Measurements from ENCODE around the gene TRPM3.

TRPM3 gene

DNA sequence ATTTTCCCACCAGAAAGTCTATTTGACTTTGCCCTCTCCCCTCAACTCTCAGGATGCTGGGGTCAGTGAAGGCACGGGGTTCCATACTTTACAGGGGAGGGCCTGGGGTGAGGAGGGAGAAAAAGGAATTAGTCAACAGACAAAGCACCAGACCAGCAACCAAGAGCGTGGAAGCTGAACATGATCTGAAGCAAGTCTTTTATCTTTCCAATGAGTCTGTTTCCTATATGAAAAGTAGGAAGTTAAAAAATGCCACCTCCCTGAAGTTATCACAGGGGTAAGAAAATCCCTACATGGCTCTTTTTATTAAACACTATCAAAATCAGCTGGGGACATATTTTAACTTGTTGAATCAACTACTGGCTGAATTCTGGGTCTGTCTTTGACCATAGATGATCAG lies 337.0 kb downstream of the TRPM3 start:
- H3K27ac ChIP-seq (ENCODE audit: extremely low read depth, low read depth, low read length), result no peak overlapping the region
- TF ChIP-seq ZNF133 (tag by site-specific recombination; IDR thresholded peaks at IDR 0.05) (no peak), ZNF555 (tag by site-specific recombination; conservative IDR thresholded peaks at IDR 0.05) (no peak), SP7 (tag by site-specific recombination; IDR thresholded peaks at IDR 0.05) (no peak), ZNF350 (tag by site-specific recombination; IDR thresholded peaks at IDR 0.05) (no peak), ZNF19 (tag by site-specific recombination; IDR thresholded peaks at IDR 0.05; ENCODE audit: low read depth) (no peak), SCRT1 (tag by site-specific recombination; IDR thresholded peaks at IDR 0.05; ENCODE audit: borderline replicate concordance) (no peak), ZNF776 (tag by site-specific recombination; IDR thresholded peaks at IDR 0.05; ENCODE audit: borderline replicate concordance) (no peak), ZNF155 (tag by site-specific recombination; IDR thresholded peaks at IDR 0.05) (no peak), ZNF132 (tag by site-specific recombination; IDR thresholded peaks at IDR 0.05; ENCODE audit: borderline replicate concordance) (no peak)
- TF ChIP-seq, protein P1, sequence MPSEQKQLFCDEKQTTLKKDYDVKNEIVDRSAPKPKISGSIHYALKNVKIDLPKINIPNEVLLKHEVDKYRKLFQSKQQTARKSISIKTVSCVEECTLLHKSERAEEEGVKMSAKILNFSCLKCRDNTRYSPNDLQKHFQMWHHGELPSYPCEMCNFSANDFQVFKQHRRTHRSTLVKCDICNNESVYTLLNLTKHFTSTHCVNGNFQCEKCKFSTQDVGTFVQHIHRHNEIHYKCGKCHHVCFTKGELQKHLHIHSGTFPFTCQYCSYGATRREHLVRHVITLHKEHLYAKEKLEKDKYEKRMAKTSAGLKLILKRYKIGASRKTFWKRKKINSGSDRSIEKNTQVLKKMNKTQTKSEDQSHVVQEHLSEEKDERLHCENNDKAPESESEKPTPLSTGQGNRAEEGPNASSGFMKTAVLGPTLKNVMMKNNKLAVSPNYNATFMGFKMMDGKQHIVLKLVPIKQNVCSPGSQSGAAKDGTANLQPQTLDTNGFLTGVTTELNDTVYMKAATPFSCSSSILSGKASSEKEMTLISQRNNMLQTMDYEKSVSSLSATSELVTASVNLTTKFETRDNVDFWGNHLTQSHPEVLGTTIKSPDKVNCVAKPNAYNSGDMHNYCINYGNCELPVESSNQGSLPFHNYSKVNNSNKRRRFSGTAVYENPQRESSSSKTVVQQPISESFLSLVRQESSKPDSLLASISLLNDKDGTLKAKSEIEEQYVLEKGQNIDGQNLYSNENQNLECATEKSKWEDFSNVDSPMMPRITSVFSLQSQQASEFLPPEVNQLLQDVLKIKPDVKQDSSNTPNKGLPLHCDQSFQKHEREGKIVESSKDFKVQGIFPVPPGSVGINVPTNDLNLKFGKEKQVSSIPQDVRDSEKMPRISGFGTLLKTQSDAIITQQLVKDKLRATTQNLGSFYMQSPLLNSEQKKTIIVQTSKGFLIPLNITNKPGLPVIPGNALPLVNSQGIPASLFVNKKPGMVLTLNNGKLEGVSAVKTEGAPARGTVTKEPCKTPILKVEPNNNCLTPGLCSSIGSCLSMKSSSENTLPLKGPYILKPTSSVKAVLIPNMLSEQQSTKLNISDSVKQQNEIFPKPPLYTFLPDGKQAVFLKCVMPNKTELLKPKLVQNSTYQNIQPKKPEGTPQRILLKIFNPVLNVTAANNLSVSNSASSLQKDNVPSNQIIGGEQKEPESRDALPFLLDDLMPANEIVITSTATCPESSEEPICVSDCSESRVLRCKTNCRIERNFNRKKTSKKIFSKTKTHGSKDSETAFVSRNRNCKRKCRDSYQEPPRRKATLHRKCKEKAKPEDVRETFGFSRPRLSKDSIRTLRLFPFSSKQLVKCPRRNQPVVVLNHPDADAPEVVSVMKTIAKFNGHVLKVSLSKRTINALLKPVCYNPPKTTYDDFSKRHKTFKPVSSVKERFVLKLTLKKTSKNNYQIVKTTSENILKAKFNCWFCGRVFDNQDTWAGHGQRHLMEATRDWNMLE (tag by site-specific recombination; conservative IDR thresholded peaks at IDR 0.05; ENCODE audit: low read depth), result no peak
- CTCF ChIA-PET, result no interaction called here

DNA sequence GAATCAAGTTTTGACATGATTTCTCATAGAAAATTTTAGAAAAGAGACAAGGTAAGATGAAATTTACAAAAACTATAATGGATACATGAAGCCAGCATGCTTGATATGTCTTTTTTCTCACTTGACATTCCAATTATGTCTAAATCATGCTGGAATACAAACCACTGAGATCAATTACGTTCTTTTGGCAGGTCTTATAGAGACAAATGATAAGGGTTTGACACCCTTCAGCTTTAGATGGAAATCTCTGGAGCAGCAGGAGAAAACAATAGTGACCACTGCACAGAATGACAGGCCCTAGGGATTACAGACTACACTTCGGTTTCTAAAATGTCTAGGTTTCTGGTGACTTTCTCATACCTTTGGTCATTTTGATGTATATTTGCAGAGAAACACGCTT lies 342.9 kb downstream of the TRPM3 start:
- POLR2A ChIA-PET, result no interaction called here
- Histone ChIP-seq H3K4me1 (ENCODE audit: control insufficient read depth, insufficient read depth, low read length) (no peaks in the 10 kb centered on the region), H3K36me3 (ENCODE audit: control insufficient read depth in 2 of 2, insufficient read depth in 1 of 2, low read length in 2 of 2) (no peaks in the 10 kb centered on the region), H3K27ac (ENCODE audit: extremely low read depth, low read depth, low read length) (no peak overlapping the region), H3K4me3 (ENCODE audit: low read depth, low read length) (no peak overlapping the region), H3K9me3 (ENCODE audit: control insufficient read depth, insufficient read depth, low read depth, low read length) (no peaks in the 10 kb centered on the region)
- TF ChIP-seq ZNF664 (tag by site-specific recombination; IDR thresholded peaks at IDR 0.05) (no peak), YY1 (tag by site-specific recombination; IDR thresholded peaks at IDR 0.05) (no peak), ZNF132 (tag by site-specific recombination; IDR thresholded peaks at IDR 0.05; ENCODE audit: borderline replicate concordance) (no peak), ZNF501 (tag by site-specific recombination; IDR thresholded peaks at IDR 0.05) (no peak), IKZF3 (tag by site-specific recombination; IDR thresholded peaks at IDR 0.05) (no peak), ZNF121 (tag by site-specific recombination; IDR thresholded peaks at IDR 0.05) (no peak), OVOL3 (tag by site-specific recombination; IDR thresholded peaks at IDR 0.05) (no peak), BCL11A (tag by site-specific recombination; IDR thresholded peaks at IDR 0.05; ENCODE audit: low read depth) (no peak), ZNF560 (tag by site-specific recombination; IDR thresholded peaks at IDR 0.05; ENCODE audit: borderline replicate concordance) (no peak), ZNF404 (tag by site-specific recombination; IDR thresholded peaks at IDR 0.05) (no peak), SETDB1 (IDR thresholded peaks at IDR 0.05; ENCODE audit: insufficient read length, low read length) (no peak), KLF7 (tag by site-specific recombination; IDR thresholded peaks at IDR 0.05; ENCODE audit: borderline replicate concordance) (no peak), ZNF843 (tag by site-specific recombination; IDR thresholded peaks at IDR 0.05) (no peak), ZNF596 (tag by site-specific recombination; IDR thresholded peaks at IDR 0.05) (no peak), ZNF792 (tag by site-specific recombination; IDR thresholded peaks at IDR 0.05) (no peak)
- TF ChIP-seq, protein P2, sequence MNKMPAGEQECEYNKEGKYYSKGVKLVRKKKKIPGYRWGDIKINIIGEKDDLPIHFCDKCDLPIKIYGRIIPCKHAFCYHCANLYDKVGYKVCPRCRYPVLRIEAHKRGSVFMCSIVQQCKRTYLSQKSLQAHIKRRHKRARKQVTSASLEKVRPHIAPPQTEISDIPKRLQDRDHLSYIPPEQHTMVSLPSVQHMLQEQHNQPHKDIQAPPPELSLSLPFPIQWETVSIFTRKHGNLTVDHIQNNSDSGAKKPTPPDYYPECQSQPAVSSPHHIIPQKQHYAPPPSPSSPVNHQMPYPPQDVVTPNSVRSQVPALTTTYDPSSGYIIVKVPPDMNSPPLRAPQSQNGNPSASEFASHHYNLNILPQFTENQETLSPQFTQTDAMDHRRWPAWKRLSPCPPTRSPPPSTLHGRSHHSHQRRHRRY (tag by site-specific recombination; IDR thresholded peaks at IDR 0.05), result no peak
- TF ChIP-seq, protein P3, sequence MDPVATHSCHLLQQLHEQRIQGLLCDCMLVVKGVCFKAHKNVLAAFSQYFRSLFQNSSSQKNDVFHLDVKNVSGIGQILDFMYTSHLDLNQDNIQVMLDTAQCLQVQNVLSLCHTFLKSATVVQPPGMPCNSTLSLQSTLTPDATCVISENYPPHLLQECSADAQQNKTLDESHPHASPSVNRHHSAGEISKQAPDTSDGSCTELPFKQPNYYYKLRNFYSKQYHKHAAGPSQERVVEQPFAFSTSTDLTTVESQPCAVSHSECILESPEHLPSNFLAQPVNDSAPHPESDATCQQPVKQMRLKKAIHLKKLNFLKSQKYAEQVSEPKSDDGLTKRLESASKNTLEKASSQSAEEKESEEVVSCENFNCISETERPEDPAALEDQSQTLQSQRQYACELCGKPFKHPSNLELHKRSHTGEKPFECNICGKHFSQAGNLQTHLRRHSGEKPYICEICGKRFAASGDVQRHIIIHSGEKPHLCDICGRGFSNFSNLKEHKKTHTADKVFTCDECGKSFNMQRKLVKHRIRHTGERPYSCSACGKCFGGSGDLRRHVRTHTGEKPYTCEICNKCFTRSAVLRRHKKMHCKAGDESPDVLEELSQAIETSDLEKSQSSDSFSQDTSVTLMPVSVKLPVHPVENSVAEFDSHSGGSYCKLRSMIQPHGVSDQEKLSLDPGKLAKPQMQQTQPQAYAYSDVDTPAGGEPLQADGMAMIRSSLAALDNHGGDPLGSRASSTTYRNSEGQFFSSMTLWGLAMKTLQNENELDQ (tag by site-specific recombination; IDR thresholded peaks at IDR 0.05; ENCODE audit: low read depth), result no peak
- TF ChIP-seq, protein P4, sequence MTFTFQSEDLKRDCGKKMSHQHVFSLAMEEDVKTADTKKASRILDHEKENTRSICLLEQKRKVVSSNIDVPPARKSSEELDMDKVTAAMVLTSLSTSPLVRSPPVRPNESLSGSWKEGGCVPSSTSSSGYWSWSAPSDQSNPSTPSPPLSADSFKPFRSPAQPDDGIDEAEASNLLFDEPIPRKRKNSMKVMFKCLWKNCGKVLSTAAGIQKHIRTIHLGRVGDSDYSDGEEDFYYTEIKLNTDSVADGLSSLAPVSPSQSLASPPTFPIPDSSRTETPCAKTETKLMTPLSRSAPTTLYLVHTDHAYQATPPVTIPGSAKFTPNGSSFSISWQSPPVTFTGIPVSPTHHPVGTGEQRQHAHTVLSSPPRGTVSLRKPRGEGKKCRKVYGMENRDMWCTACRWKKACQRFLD (tag by site-specific recombination; IDR thresholded peaks at IDR 0.05), result no peak
- CTCF ChIA-PET, result no interaction called here

More for the DNA sequence above, 337.0 kb downstream of the TRPM3 start:
- POLR2A ChIA-PET, result no interaction called here
- Histone ChIP-seq H3K4me3 (ENCODE audit: low read depth, low read length) (no peak overlapping the region), H3K36me3 (ENCODE audit: control insufficient read depth in 2 of 2, insufficient read depth in 1 of 2, low read length in 2 of 2) (no peaks in the 10 kb centered on the region), H3K4me1 (ENCODE audit: control insufficient read depth, insufficient read depth, low read length) (no peaks in the 10 kb centered on the region; the same call in 1 of the 2 replicates), H3K9me3 (ENCODE audit: control insufficient read depth, insufficient read depth, low read depth, low read length) (no peaks in the 10 kb centered on the region)
